ENCODE data around the gene ACKR1.

ACKR1 gene

DNA sequence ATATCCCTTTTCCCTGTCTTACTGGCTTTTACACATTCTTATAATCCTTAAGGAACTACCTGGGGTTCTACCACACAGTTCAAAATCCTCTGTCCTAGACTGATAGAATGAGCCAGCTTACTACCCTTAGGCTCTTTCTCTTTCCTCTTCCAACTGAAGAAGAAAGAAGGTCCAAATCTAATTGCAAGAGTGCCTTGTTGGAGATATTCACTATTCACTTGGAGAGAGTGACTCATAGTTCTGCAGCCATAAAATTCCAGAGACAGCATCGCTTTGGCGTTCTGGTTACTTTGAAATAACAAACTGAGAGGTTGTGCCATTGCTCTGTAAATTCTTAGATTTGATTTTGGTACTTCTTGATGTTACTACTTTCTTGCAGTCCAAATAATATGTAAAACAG is 29.1 kb upstream of the ACKR1 start:
- POLR2A ChIA-PET = interaction anchor here (0.6 kb wide), 1 partner anchor 1962 kb away, joined by 3 read pairs; no protein-coding TSS in a partner anchor

DNA sequence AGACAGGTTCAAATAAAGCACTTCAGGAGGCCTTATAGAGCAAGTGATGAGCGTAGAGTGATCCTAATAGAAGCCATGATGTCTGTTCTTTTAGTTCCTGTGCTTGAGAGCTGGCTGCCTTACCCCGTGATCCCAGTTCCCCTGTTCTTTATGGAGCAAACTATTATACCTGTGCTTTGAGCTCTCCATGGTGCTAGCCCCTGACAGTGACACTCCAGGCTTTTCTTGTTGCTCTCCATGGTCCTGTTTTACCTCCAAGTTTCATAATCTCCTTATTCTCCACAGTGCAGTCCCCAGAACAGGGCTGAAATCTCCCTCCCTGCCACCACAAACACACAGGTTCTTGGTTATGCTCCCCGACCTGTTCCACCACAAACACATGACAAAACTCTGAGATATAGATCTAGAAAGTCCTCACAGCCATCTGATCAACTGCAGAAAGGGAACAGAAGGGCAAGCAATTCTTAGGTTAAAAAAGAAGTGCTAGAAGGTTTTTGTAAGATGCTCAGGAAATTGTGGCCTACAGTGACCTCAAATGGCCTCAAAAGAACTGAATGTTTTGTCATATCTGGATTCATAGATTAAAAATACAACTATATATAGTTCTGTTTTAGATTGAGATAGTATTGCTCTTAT is 27.3 kb upstream of the ACKR1 start:
- TF ChIP-seq, protein P1, sequence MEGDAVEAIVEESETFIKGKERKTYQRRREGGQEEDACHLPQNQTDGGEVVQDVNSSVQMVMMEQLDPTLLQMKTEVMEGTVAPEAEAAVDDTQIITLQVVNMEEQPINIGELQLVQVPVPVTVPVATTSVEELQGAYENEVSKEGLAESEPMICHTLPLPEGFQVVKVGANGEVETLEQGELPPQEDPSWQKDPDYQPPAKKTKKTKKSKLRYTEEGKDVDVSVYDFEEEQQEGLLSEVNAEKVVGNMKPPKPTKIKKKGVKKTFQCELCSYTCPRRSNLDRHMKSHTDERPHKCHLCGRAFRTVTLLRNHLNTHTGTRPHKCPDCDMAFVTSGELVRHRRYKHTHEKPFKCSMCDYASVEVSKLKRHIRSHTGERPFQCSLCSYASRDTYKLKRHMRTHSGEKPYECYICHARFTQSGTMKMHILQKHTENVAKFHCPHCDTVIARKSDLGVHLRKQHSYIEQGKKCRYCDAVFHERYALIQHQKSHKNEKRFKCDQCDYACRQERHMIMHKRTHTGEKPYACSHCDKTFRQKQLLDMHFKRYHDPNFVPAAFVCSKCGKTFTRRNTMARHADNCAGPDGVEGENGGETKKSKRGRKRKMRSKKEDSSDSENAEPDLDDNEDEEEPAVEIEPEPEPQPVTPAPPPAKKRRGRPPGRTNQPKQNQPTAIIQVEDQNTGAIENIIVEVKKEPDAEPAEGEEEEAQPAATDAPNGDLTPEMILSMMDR (IDR thresholded peaks at IDR 0.05; ENCODE audit: control extremely low read depth, extremely low read depth, low read depth, missing control alignments) = no peak
- CTCF ChIA-PET = interaction anchor here (1.0 kb wide), 2 partner anchors 20 to 21 kb away, joined by 3 to 4 read pairs; no protein-coding TSS in a partner anchor
- DNase-seq (ENCODE audit: extremely low spot score) = peak; percentile 54
- POLR2A ChIA-PET = no interaction called here

More for the DNA sequence above, 29.1 kb upstream of the ACKR1 start:
- CTCF ChIA-PET = interaction anchor here (1.2 kb wide), 1 partner anchor 15 kb away, joined by 4 read pairs; no protein-coding TSS in a partner anchor
- DNase-seq (ENCODE audit: extremely low spot score) = no peak
- TF ChIP-seq, protein P1 (IDR thresholded peaks at IDR 0.05; ENCODE audit: control extremely low read depth, extremely low read depth, low read depth, missing control alignments) = no peak

DNA sequence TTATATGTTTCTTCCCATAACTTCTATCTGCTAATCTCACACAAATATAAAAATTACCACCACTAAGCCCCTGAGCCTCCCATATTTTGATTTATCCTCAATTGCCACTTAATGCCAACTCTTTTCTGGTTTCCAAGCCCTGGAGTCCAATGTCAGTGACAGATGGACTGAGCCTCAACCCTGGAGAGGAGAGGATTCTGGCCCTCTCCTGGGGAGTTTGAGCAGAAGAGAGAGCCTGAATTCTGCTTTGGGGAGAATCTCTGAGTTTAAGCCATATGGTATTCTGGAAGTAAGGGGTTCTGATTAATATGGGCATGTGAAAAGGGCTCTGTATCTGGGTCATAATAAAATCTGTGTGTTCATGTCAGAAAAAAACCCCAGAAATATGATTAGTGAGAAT is 24.8 kb upstream of the ACKR1 start:
- no peak for DNase-seq (ENCODE audit: extremely low spot score)
- ChIA-PET POLR2A (no interaction called here), CTCF (no interaction called here)
- TF ChIP-seq, protein P1 (IDR thresholded peaks at IDR 0.05; ENCODE audit: control extremely low read depth, extremely low read depth, low read depth, missing control alignments) = no peak

DNA sequence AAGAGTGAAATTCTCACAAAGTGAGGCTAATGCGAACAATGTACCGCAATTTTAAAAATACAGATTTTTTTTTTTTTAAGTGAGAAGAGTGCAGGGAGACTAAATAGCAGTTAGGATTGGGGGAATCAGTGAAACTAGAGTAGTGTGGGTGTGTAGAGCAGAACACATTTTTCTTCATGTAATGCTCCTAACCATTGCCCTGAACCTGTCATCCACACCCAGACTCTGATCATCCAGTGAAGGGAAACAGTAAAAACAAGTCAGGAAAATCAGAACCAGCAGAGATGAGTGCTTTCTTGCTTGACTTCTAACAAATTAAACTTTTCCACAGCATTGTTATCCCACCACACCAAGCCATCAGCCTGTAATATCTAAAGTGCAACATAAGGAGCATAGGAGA is 24.2 kb upstream of the ACKR1 start:
- no peak for DNase-seq (ENCODE audit: extremely low spot score)
- ChIA-PET POLR2A (no interaction called here), CTCF (interaction anchor here (1.4 kb wide), 1 partner anchor 17 kb away, joined by 4 read pairs; no protein-coding TSS in a partner anchor)
- TF ChIP-seq, protein P1 (IDR thresholded peaks at IDR 0.05; ENCODE audit: control extremely low read depth, extremely low read depth, low read depth, missing control alignments) = no peak

DNA sequence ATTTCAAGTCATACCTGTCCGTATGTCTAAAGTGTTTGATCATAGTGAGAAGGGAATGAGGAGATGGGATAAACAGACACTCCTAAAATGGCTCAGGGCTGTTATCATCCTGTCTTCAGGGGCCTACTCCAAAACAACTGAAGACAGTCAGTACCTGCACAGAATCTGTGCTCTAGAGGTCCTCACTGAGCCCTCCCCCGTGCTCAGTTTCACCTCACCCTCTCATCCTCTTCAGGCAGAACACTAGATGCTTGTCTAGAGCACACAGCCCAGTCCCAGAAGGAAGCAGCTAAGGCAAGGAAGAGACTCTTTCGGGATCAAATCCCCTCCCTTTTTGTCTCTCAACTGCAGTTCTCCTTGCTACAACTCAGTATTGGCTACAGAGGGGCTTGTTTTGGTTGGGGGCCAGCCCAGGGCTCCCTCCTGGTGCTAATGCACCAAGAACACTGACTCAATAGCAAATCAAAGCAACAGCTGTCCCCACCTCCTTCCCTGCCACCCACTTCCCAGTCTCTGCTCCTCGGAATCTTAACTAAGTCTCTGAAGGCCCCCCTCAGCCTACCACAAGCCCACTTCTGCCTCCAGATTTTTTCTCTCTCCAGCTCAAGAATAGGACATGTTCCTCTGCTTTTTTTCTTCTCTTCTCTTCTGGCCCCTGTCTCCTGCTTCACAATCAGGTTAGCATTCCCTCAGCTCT is 23.2 kb upstream of the ACKR1 start:
- ChIA-PET POLR2A (no interaction called here), CTCF (interaction anchor here (1.4 kb wide), 2 partner anchors 14 to 16 kb away, joined by 3 to 4 read pairs; no protein-coding TSS in a partner anchor)
- no peak for DNase-seq (ENCODE audit: extremely low spot score)
- TF ChIP-seq, protein P1 (IDR thresholded peaks at IDR 0.05; ENCODE audit: control extremely low read depth, extremely low read depth, low read depth, missing control alignments) = no peak

DNA sequence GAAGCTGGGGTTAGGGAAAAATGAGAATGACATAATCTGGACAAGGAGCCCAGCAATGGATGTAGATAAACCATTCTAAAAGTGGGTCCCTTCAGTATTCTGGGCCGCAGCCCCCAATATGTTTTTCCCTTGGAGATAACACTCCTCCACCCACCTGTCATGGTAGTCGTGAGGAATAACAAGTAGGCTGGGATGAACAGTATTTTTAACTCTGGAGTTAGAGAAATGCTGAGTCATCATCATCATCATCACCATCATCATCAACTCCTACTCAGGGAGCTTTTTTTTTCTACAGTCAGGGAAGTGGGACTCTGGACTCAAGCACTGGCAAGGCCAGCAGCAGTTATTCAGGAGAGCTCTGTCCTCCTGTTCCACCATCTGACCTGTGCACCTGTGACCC is 20.5 kb upstream of the ACKR1 start:
- DNase-seq (ENCODE audit: extremely low spot score) = no peak
- CTCF ChIA-PET = interaction anchor here (1.2 to 2.5 kb wide), 4 partner anchors 12 to 23 kb away, joined by 3 to 10 read pairs (median 7); no protein-coding TSS in a partner anchor
- POLR2A ChIA-PET = no interaction called here
- TF ChIP-seq, protein P1 (IDR thresholded peaks at IDR 0.05; ENCODE audit: control extremely low read depth, extremely low read depth, low read depth, missing control alignments) = no peak
